Spleen (tissue), 11 donors: ENCODE data around the gene LRRN4CL. TPM values are rescaled to one million over a fixed set of nuclear protein-coding genes. Genes with fewer than 3 reads are reported as not detected.

Experiments
- DNase-seq: peaks from one replicate; pipeline ENCODE4 v3.0.0-alpha.2; 2020
- H3K27ac ChIP-seq, 8 donors: fragments of 200-600 bp; sonication (generic) in 7 of 8; 1 replicate in 4 of 8; 2 replicates in 4 of 8; pipeline versions ENCODE4 v1.5.0 to v1.8.0; 2016 to 2021; ENCODE audit warnings: inconsistent platforms in 4 of 8, mild to moderate bottlenecking in 4 of 8, moderate library complexity in 1 of 8
- H3K27me3 ChIP-seq, 7 donors: fragments of 200-600 bp; sonication (generic) in 6 of 7; replicated peaks in 1 of 7; 1 replicate in 4 of 7; 2 replicates in 3 of 7; pipeline versions ENCODE4 v1.5.0 to v1.8.0; 2016 to 2021; ENCODE audit warnings: inconsistent platforms in 3 of 7, mild to moderate bottlenecking in 1 of 7
- H3K36me3 ChIP-seq, 6 donors: fragments of 200-600 bp; sonication (generic) in 5 of 6; 1 replicate in 4 of 6; 2 replicates in 2 of 6; pipeline versions ENCODE4 v1.5.0 to v1.8.0; 2016 to 2021; ENCODE audit warnings: inconsistent platforms in 2 of 6
- H3K4me1 ChIP-seq, 6 donors: fragments of 200-600 bp; sonication (generic) in 5 of 6; 1 replicate in 3 of 6; 2 replicates in 3 of 6; pipeline versions ENCODE4 v1.5.0 to v1.8.0; 2016 to 2021; ENCODE audit warnings: inconsistent platforms in 3 of 6
- H3K4me3 ChIP-seq, 8 donors: fragments of 200-600 bp; sonication (generic) in 7 of 8; 1 replicate in 4 of 8; 2 replicates in 4 of 8; pipeline versions ENCODE4 v1.5.0 to v1.8.0; 2016 to 2021; ENCODE audit warnings: inconsistent platforms in 4 of 8, mild to moderate bottlenecking in 4 of 8, moderate library complexity in 2 of 8
- H3K9me3 ChIP-seq, 8 donors: fragments of 200-600 bp; sonication (generic) in 7 of 8; 1 replicate in 4 of 8; 2 replicates in 4 of 8; pipeline versions ENCODE4 v1.5.0 to v1.8.0; 2016 to 2021; ENCODE audit warnings: inconsistent platforms in 4 of 8
- POLR2A ChIP-seq, 3 donors: fragments of 450-650 bp; IDR thresholded peaks; one replicate each; pipeline ENCODE4 v1.5.1; 2017; ENCODE audit warnings: antibody characterized with exemption in 3 of 3, mild to moderate bottlenecking in 1 of 3
- POLR2AphosphoS5 ChIP-seq, 3 donors: sonication (generic); formaldehyde crosslinking; IDR thresholded peaks; one replicate each; pipeline ENCODE4 v1.5.1; 2017; ENCODE audit warnings: antibody characterized with exemption in 3 of 3
- WGBS, 5 donors: extraction: QIAGEN DNeasy Blood & Tissue Kit in 3 of 5; methylation state at CpG; one replicate each; pipeline versions ENCODE4 v1.1.5 to v1.1.7; 2013 to 2018; 5-methylcytosine and 5-hydroxymethylcytosine counted together
- intact Hi-C: fragments of 100-400 bp; cut with DNase I; formaldehyde crosslinking; loops from one replicate; pipeline ENCODE4 v1.15.0; 2023; ENCODE audit warnings: low total_unique reads
- polyA plus RNA-seq, 3 donors: library from polyadenylated mRNA; stranded (reverse); fragments of 200-250 nt; gene quantifications; one replicate each; pipeline ENCODE4 v1.2.1, GENCODE V29; 2013
- total RNA-seq, 7 donors: library from RNA; depleted of rRNA in 3 of 7; stranded (reverse); fragments of >200 nt in 3 of 7; fragmentation: NEBNext Ultra II Directional in 4 of 7; extraction: Animal tissue kit (Norgen Biotek cat#: 25700) in 4 of 7; gene quantifications; one replicate each; pipeline versions ENCODE4 v1.1.0 to v1.2.1, GENCODE V29; 2016 to 2021
- TF ChIP-seq, protein P1 (sequence below), 11 experiments: fragments of 200-600 bp in 7 of 11; fragments of 450-650 bp in 4 of 11; sonication (generic) in 4 of 11; IDR thresholded peaks in 8 of 11; conservative IDR thresholded peaks in 3 of 11; 1 replicate in 7 of 11; 2 replicates in 4 of 11; pipeline versions ENCODE4 v1.4.0 to v1.8.0; 2016 to 2021; ENCODE audit warnings: antibody characterized with exemption in 11 of 11, inconsistent platforms in 4 of 11, mild to moderate bottlenecking in 1 of 11
- donor health status: healthy with polysubstance abuse.
- donor health status: DM: no; HTN: no; CAD: no; lungs with moderate emphysema.
- donor health status: DM: no; HTN: no; CAD: no.
- donor health status: Bipolar disorder and iron deficiency.
- donor health status: healthy.
- donor health status: DM: no; HTN: no; CAD: no.
- donor health status: DM: yes; HTN: yes; CAD: no.

The LRRN4CL gene
- total and polyA plus RNA-seq, 10 donors = 0.04 to 0.48 (median 0.17) TPM; not detected in 7

DNA sequence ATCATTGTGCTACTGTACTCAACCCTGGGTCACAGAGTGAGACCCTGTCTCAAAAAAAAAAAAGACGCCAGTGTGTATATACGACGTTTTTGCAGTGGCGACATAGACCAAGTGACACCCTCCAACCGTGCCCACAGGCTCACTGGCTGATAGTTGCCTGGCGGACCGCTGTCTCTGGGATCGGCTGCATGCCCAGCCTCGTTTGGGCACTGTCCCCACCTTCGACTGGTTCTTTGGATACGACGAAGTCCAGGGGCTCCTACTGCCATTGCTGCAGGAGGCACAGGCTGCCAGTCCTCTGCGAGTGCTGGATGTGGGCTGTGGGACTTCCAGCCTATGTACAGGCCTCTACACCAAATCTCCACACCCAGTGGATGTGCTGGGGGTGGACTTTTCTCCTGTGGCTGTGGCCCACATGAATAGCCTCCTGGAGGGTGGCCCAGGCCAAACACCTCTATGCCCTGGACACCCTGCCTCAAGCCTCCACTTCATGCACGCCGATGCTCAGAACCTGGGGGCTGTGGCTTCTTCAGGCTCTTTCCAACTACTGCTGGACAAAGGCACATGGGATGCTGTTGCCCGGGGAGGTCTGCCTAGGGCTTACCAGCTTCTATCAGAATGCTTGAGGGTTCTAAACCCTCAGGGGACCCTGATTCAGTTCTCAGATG, 22.9 kb downstream of the LRRN4CL start:
- 45 to 72% (median 64%) methylated on average over 14 to 16 of the region's 16 CpGs for WGBS, 5 donors

DNA sequence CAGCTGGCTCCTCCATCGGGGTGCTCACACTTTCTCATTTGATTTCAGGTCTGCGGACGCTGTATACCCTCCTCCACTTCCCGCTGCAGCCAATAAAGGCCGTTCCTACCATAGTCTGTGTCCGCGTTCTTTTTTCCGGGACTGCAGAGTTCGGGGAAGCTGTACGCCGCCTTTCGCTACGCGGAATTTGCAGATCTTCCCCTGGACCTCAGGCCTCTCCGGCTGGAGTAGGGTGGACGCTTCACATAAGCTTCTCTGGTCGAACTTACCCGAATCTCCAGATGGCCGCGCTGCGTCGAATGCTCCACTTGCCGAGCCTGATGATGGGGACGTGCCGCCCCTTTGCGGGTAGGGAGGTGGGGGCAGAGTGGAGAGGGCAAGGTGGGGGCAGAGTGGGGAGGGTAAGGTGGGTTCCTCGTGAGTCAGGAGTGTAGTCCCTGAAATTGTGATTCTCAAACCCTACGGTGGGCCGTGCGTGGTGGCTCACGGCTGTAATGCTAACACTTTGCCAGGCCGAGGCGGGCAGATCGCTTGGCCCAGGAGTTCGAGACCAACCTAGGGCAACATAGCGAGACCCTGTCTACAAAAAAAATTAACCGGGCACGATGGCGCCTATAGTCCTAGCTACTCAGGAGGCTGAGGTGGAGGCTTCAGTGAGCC, 23.6 kb downstream of the LRRN4CL start:
- Histone ChIP-seq H3K9me3 (no peaks in the 10 kb centered on the region), H3K27ac (peak overlapping the region; percentile 87 to 96 (median 94)), H3K4me1 (peaks cover 25 to 78% (median 60%) of the 10 kb centered on the region in 6 donors), H3K27me3 (no peaks in the 10 kb centered on the region), H3K36me3 (peaks cover 0 to 45% (median 19%) of the 10 kb centered on the region in 6 donors), H3K4me3 (peak overlapping the region; percentile 73 to 91 (median 82))
- WGBS, 5 donors = 2 to 8% (median 5%) methylated on average over 29 to 39 of the region's 39 CpGs
- intact Hi-C loops = no loop called here
- DNase-seq = peak; percentile 90
- TF ChIP-seq, protein P1, sequence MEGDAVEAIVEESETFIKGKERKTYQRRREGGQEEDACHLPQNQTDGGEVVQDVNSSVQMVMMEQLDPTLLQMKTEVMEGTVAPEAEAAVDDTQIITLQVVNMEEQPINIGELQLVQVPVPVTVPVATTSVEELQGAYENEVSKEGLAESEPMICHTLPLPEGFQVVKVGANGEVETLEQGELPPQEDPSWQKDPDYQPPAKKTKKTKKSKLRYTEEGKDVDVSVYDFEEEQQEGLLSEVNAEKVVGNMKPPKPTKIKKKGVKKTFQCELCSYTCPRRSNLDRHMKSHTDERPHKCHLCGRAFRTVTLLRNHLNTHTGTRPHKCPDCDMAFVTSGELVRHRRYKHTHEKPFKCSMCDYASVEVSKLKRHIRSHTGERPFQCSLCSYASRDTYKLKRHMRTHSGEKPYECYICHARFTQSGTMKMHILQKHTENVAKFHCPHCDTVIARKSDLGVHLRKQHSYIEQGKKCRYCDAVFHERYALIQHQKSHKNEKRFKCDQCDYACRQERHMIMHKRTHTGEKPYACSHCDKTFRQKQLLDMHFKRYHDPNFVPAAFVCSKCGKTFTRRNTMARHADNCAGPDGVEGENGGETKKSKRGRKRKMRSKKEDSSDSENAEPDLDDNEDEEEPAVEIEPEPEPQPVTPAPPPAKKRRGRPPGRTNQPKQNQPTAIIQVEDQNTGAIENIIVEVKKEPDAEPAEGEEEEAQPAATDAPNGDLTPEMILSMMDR (IDR thresholded peaks at IDR 0.05 in 8 of 11, conservative IDR thresholded peaks at IDR 0.05 in 3 of 11) = no peak
- TF ChIP-seq POLR2AphosphoS5 (IDR thresholded peaks at IDR 0.05) = no peak
- no peak for TF ChIP-seq POLR2A (IDR thresholded peaks at IDR 0.05)

More for the DNA sequence above, 22.9 kb downstream of the LRRN4CL start:
- TF ChIP-seq, protein P1 (IDR thresholded peaks at IDR 0.05 in 8 of 11, conservative IDR thresholded peaks at IDR 0.05 in 3 of 11) = no peak
- TF ChIP-seq POLR2AphosphoS5 (IDR thresholded peaks at IDR 0.05) (no peak), POLR2A (IDR thresholded peaks at IDR 0.05) (no peak)
- intact Hi-C loops = no loop called here
- H3K4me3 ChIP-seq = peak overlapping the region; percentile 73 to 91 (median 82)
- DNase-seq = peak; percentile 82
- peaks cover 0 to 39% (median 19%) of the 10 kb centered on the region in 6 donors for H3K36me3 ChIP-seq
- no peaks in the 10 kb centered on the region for H3K9me3 ChIP-seq
- H3K4me1 ChIP-seq = peaks cover 29 to 83% (median 64%) of the 10 kb centered on the region in 6 donors
- peak overlapping the region; percentile 87 to 96 (median 94) for H3K27ac ChIP-seq
- H3K27me3 ChIP-seq = no peaks in the 10 kb centered on the region

DNA sequence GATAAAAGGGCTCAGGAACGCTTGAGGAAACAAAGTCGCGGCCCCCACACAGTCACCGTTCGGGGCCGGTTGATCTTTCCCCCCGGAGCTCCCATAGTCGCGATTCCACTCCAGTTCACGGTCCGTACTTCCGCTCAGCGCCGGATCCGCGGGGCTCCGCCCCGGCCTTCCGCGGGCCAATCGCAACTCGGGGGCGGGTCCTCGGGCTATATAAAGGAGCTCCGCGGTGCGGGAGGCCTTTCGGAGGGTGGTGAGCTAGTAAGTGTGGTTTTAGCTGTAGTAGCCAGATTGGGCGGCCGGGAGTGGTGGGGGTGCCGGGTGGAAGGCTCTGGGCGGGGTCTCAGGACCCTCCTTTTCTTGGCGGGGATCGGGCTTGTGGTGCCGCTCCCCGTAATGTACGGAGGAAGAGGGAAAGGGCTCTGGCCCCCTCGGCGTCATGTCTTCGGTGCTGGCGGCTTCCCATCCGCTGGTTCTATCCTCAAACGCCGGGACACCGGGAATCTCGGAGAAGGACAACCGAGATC, 24.2 kb downstream of the LRRN4CL start, which contains the start of the genes C11orf98 and CSKMT:
C11orf98 (minus strand) TSS at position 136 of the 524 bp plus-strand sequence; CDS start at position 95, 41 bp downstream.
CSKMT (plus strand) TSS at position 238 of the 524 bp plus-strand sequence. CDS start 568 bp downstream, outside the sequence.
- Histone ChIP-seq H3K9me3 (no peaks in the 10 kb centered on the region), H3K27ac (peak within 1 kb of the TSS; percentile 87 to 96 (median 94)), H3K4me1 (peaks cover 25 to 72% (median 54%) of the 10 kb centered on the region in 6 donors), H3K4me3 (peak within 1 kb of the TSS; percentile 73 to 91 (median 82)), H3K27me3 (no peaks in the 10 kb centered on the region), H3K36me3 (peaks cover 0 to 47% (median 19%) of the 10 kb centered on the region in 6 donors)
- DNase-seq = peak; percentile 98
- intact Hi-C loops = no loop called here
- TF ChIP-seq, protein P1 (IDR thresholded peaks at IDR 0.05 in 8 of 11, conservative IDR thresholded peaks at IDR 0.05 in 3 of 11) = peak in 3 of 11 experiments; percentile 4 to 25 (median 9)
- TF ChIP-seq POLR2A (IDR thresholded peaks at IDR 0.05) = peak; percentile 70 to 95 (median 94)
- peak; percentile 99 to 100 (median 100) for TF ChIP-seq POLR2AphosphoS5 (IDR thresholded peaks at IDR 0.05)
- WGBS, 5 donors = 0 to 1% (median 0%) methylated on average over 29 to 47 of the region's 47 CpGs
